Upper lobe of left lung (tissue), 4 donors: ENCODE results near the gene ZNF772.
"Not testable (repeated sequence)": the region's sequence is repeated elsewhere in the genome, so short reads cannot be mapped to it uniquely, and the experiment has no call there.

Experiments used
- CTCF ChIP-seq, 6 experiments: fragments of 450-650 bp in 4 of 6; fragments of 200-600 bp in 2 of 6; sonication (generic) in 2 of 6; IDR thresholded peaks; one replicate each; pipeline ENCODE4 v1.5.1; 2016 to 2019; ENCODE audit warnings: antibody characterized with exemption in 6 of 6
- EP300 ChIP-seq, 4 donors: sonication (generic); formaldehyde crosslinking; IDR thresholded peaks; one replicate each; pipeline ENCODE4 v1.5.1; 2017; ENCODE audit warnings: antibody characterized with exemption in 4 of 4, control low read depth in 2 of 4
- POLR2A ChIP-seq, 4 donors: fragments of 450-650 bp; IDR thresholded peaks; one replicate each; pipeline ENCODE4 v1.5.1; 2016 to 2017; ENCODE audit warnings: antibody characterized with exemption in 4 of 4, mild to moderate bottlenecking in 2 of 4

- not testable (repeated sequence) for TF ChIP-seq CTCF, EP300 (IDR thresholded peaks at IDR 0.05)
- TF ChIP-seq POLR2A (IDR thresholded peaks at IDR 0.05), result peak in 3 of 4 donors; percentile 56 to 79 (median 67)
These were observed 22.5 kb upstream of the ZNF772 start, which contains the start of gene ZNF773 for GRCh38 chr19:57499680-57500395.
